DMS 273 (cell line): ENCODE data around the gene BAIAP2L2.

Source experiments
- DNase-seq: peaks from one replicate; lab custom pipeline; 2025; ENCODE audit not compliant: unreplicated experiment; lab: John Stamatoyannopoulos, UW

The BAIAP2L2 gene

GRCh38 chr22:38108561-38109319 lies 1.7 kb downstream of the BAIAP2L2 start:
- no peak for DNase-seq

GRCh38 chr22:38107692-38108515 lies 2.6 kb downstream of the BAIAP2L2 start:
- peak; percentile 78 for DNase-seq

GRCh38 chr22:38106814-38107578 lies 3.5 kb downstream of the BAIAP2L2 start:
- DNase-seq: no peak

GRCh38 chr22:38104084-38104483 lies 6.4 kb downstream of the BAIAP2L2 start:
- DNase-seq: peak; percentile 55

- no peak for DNase-seq
Measured at GRCh38 chr22:38103641-38104040, 6.8 kb downstream of the BAIAP2L2 start.

- no peak for DNase-seq
Measured at GRCh38 chr22:38098410-38099249, 11.9 kb downstream of the BAIAP2L2 start.

GRCh38 chr22:38097557-38098409 lies 12.7 kb downstream of the BAIAP2L2 start:
- no peak for DNase-seq

- no peak for DNase-seq
Measured at GRCh38 chr22:38097058-38097457, 13.4 kb downstream of the BAIAP2L2 start.

- DNase-seq: no peak
Measured at GRCh38 chr22:38089474-38089851, 21.0 kb downstream of the BAIAP2L2 start.

GRCh38 chr22:38088629-38089473 lies 21.6 kb downstream of the BAIAP2L2 start:
- DNase-seq: no peak

GRCh38 chr22:38087855-38088254 lies 22.6 kb downstream of the BAIAP2L2 start:
- DNase-seq: no peak

- DNase-seq: no peak
Measured at GRCh38 chr22:38086942-38087341, 23.5 kb downstream of the BAIAP2L2 start.

GRCh38 chr22:38086001-38086845 lies 24.3 kb downstream of the BAIAP2L2 start:
- no peak for DNase-seq

- DNase-seq: no peak
Measured at GRCh38 chr22:38085501-38085900, 25.0 kb downstream of the BAIAP2L2 start.

- no peak for DNase-seq
Measured at GRCh38 chr22:38085056-38085455, 25.4 kb downstream of the BAIAP2L2 start.

GRCh38 chr22:38083931-38084631 lies 26.4 kb downstream of the BAIAP2L2 start, which contains the start of gene SLC16A8:
SLC16A8 (minus strand) TSS chr22:38084184; CDS start chr22:38082873, 1,311 bp downstream.
- no peak for DNase-seq
